B cell (primary cell): ENCODE measurements around the gene MRPL41. TPM values are rescaled to one million over a fixed set of nuclear protein-coding genes. Genes with fewer than 3 reads are reported as not detected.

Experiments used
- ATAC-seq: fragments of 200-7000 bp; cut with Tn5 transposase; one replicate; pipeline ENCODE4 v1.10.0; 2021; ENCODE audit warnings: low read depth, mild to moderate bottlenecking, moderate number of reproducible peaks, moderate library complexity
- CTCF ChIA-PET: fragments of 350-600 bp; sonication (Branson Sonifier 250); formaldehyde crosslinking; loops from one replicate; lab custom pipeline; 2021; ENCODE audit warnings: antibody characterized with exemption, inconsistent platforms; lab: Charles Lee
- POLR2A ChIA-PET: fragments of 350-600 bp; sonication (Branson Sonifier 250); formaldehyde crosslinking; loops from one replicate; lab custom pipeline; 2021; ENCODE audit warnings: antibody characterized with exemption; lab: Charles Lee
- DNase-seq: peaks from one replicate; pipeline ENCODE4 v3.0.0; 2013
- H2AFZ ChIP-seq: 2 replicates; pipeline ENCODE4 v1.6.1; 2012; ENCODE audit warnings: mild to moderate bottlenecking, low read depth, low read length; ENCODE audit not compliant: insufficient read depth, poor library complexity, severe bottlenecking
- H3K27ac ChIP-seq, 2 donors: 1 replicate in 1 of 2; 2 replicates in 1 of 2; pipeline ENCODE4 v1.5.1; 2012 to 2013; ENCODE audit warnings: low read length in 2 of 2, mild to moderate bottlenecking in 2 of 2, moderate library complexity in 1 of 2
- H3K27me3 ChIP-seq, 4 experiments: fragments of 200-600 bp in 1 of 4; sonication (generic) in 1 of 4; replicated peaks in 1 of 4; 1 replicate in 2 of 4; 2 replicates in 2 of 4; pipeline versions ENCODE4 v1.6.1 to v1.7.0; 2013 to 2016; ENCODE audit warnings: low read length in 3 of 4, mild to moderate bottlenecking in 2 of 4, mixed read lengths in 1 of 4, moderate library complexity in 1 of 4; ENCODE audit not compliant: insufficient read depth in 4 of 4, control insufficient read depth in 3 of 4; ENCODE audit errors: control extremely low read depth in 1 of 4
- H3K36me3 ChIP-seq, 2 experiments: replicated peaks in 1 of 2; 1 replicate in 1 of 2; 2 replicates in 1 of 2; pipeline versions ENCODE4 v1.6.1 to v1.7.1; 2013; ENCODE audit warnings: low read length in 1 of 2; ENCODE audit not compliant: insufficient read depth in 2 of 2, control insufficient read depth in 1 of 2; ENCODE audit errors: control extremely low read depth in 1 of 2, extremely low read depth in 1 of 2
- H3K4me1 ChIP-seq, 2 donors: fragments of 200-600 bp in 1 of 2; sonication (generic) in 1 of 2; 1 replicate in 1 of 2; 2 replicates in 1 of 2; pipeline versions ENCODE4 v1.5.1 to v1.6.1; 2013 to 2017; ENCODE audit warnings: low read length in 2 of 2; ENCODE audit not compliant: control insufficient read depth in 2 of 2, insufficient read depth in 2 of 2
- H3K4me2 ChIP-seq: replicated peaks from 2 replicates; pipeline ENCODE3; 2012; ENCODE audit warnings: mild to moderate bottlenecking, low read depth, low read length; ENCODE audit not compliant: poor library complexity, severe bottlenecking
- H3K4me3 ChIP-seq, 5 experiments: fragments of 200-600 bp in 1 of 5; sonication (generic) in 1 of 5; 1 replicate in 3 of 5; 2 replicates in 2 of 5; pipeline versions ENCODE4 v1.5.1 to v1.7.0; 2011 to 2016; ENCODE audit warnings: low read length in 4 of 5, mild to moderate bottlenecking in 4 of 5, low read depth in 2 of 5, control low read depth in 1 of 5, moderate library complexity in 1 of 5; ENCODE audit not compliant: insufficient read depth in 1 of 5; ENCODE audit errors: control extremely low read depth in 1 of 5, extremely low read depth in 1 of 5
- H3K79me2 ChIP-seq: fragments of 200-600 bp; sonication (generic); one replicate; pipeline ENCODE4 v1.6.0; 2016; ENCODE audit warnings: low read length; ENCODE audit not compliant: control insufficient read depth, insufficient read depth
- H3K9ac ChIP-seq: fragments of 200-600 bp; sonication (generic); 2 replicates; pipeline ENCODE4 v1.6.1; 2017; ENCODE audit warnings: mild to moderate bottlenecking, low read length, moderate library complexity
- H3K9me3 ChIP-seq, 3 donors: one replicate each; pipeline versions ENCODE4 v1.6.1 to v1.7.1; 2013; ENCODE audit warnings: low read length in 2 of 3; ENCODE audit not compliant: control insufficient read depth in 2 of 3, insufficient read depth in 1 of 3; ENCODE audit errors: control extremely low read depth in 1 of 3
- H4K20me1 ChIP-seq: 2 replicates; pipeline ENCODE4 v1.6.0; 2012; ENCODE audit warnings: mild to moderate bottlenecking, low read length; ENCODE audit not compliant: insufficient read depth, control insufficient read depth, poor library complexity, severe bottlenecking
- H3K27ac Mint-ChIP-seq: one replicate; pipeline ENCODE4 v1.8.0; 2021; ENCODE audit warnings: mixed read lengths
- H3K27me3 Mint-ChIP-seq: one replicate; pipeline ENCODE4 v1.8.0; 2021; ENCODE audit warnings: mixed read lengths
- H3K4me1 Mint-ChIP-seq: one replicate; pipeline ENCODE4 v1.8.0; 2021; ENCODE audit warnings: mixed read lengths
- H3K4me3 Mint-ChIP-seq: one replicate; pipeline ENCODE4 v1.8.0; 2021; ENCODE audit warnings: mixed read lengths
- H3K9me3 Mint-ChIP-seq: one replicate; pipeline ENCODE4 v1.8.0; 2022; ENCODE audit warnings: mixed read lengths; ENCODE audit not compliant: insufficient read depth
- EZH2 ChIP-seq: IDR thresholded peaks from 2 replicates; pipeline ENCODE4 v1.6.1; 2012; ENCODE audit warnings: borderline replicate concordance, low read depth, mild to moderate bottlenecking, moderate library complexity, low read length; ENCODE audit not compliant: insufficient read depth, poor library complexity, severe bottlenecking
- WGBS: methylation state at CpG from one replicate; pipeline ENCODE4 v1.1.5; 2013; ENCODE audit warnings: missing lambda C conversion rate; ENCODE audit not compliant: insufficient coverage; 5-methylcytosine and 5-hydroxymethylcytosine counted together
- intact Hi-C: fragments of 100-400 bp; cut with micrococcal nuclease; formaldehyde crosslinking; loops from one replicate; pipeline ENCODE4 v1.10.0; 2022
- polyA plus RNA-seq: library from polyadenylated mRNA; depleted of rRNA; stranded (reverse); fragments of >200 nt; gene quantifications from 2 replicates; pipeline ENCODE4 v1.2.3, GENCODE V29; 2012
- total RNA-seq, 2 donors: library from RNA; stranded (reverse); fragments of 120-200 nt in 1 of 2; gene quantifications; 1 replicate in 1 of 2; 2 replicates in 1 of 2; pipeline versions ENCODE4 v1.2.3 to v1.2.4, GENCODE V29; 2013 to 2022
- TF ChIP-seq, protein P1 (sequence below): fragments of 200-600 bp; IDR thresholded peaks from one replicate; pipeline ENCODE4 v1.8.0; 2022; ENCODE audit warnings: antibody characterized with exemption, mild to moderate bottlenecking

Gene MRPL41
- total and polyA plus RNA-seq, 2 donors (not counting 1 experiment from before 2014, with no cell fraction given) = 59.2 to 70.9 TPM

DNA sequence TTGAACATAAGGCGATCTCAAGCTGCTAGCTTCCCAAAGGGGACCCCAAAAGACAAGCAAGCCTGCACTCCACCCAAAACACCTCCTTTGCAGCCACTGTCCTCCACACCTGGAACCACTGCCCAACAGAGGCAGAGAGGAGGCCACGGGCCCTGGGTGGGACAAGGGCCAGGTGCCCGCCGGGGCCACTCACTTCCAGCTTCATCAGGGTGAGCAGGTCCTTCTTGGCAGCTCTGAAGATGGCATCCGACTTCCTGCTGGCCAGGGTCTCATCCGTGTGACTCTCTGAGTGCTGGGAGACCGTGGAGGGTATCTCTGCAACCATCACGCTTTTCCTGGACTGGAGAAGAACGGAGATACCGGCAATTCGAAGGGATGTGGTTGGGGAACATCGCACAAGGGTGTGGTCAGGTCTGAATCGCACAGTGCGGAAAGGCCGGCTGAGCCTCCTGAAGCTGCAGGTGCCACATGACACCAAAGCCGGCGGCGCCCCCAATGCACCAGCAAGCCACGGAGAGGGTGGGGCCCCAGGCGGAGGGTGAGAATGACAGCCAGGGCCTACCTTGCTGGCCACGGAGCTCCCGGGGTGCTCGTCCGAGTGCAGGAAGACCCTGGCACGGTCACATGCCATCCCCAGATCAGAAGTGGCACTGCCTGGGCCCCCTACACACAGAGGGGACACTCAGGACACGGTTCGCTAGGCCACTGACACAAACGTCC lies 46.1 kb upstream of the MRPL41 start:
- H3K9me3 Mint-ChIP-seq = no peaks in the 10 kb centered on the region
- Histone ChIP-seq H3K79me2 (no peaks in the 10 kb centered on the region), H3K27me3 (no peaks in the 10 kb centered on the region), H3K4me1 (no peaks in the 10 kb centered on the region), H3K9ac (no peak overlapping the region), H3K4me2 (no peak overlapping the region), H3K27ac (no peak overlapping the region), H3K9me3 (peaks cover 0 to 42% (median 0%) of the 10 kb centered on the region in 3 donors), H4K20me1 (no peaks in the 10 kb centered on the region), H3K36me3 (no peaks in the 10 kb centered on the region), H2AFZ (no peak overlapping the region), H3K4me3 (no peak overlapping the region)
- WGBS = 92% methylated on average over 26 of the region's 28 CpGs
- TF ChIP-seq, protein P1, sequence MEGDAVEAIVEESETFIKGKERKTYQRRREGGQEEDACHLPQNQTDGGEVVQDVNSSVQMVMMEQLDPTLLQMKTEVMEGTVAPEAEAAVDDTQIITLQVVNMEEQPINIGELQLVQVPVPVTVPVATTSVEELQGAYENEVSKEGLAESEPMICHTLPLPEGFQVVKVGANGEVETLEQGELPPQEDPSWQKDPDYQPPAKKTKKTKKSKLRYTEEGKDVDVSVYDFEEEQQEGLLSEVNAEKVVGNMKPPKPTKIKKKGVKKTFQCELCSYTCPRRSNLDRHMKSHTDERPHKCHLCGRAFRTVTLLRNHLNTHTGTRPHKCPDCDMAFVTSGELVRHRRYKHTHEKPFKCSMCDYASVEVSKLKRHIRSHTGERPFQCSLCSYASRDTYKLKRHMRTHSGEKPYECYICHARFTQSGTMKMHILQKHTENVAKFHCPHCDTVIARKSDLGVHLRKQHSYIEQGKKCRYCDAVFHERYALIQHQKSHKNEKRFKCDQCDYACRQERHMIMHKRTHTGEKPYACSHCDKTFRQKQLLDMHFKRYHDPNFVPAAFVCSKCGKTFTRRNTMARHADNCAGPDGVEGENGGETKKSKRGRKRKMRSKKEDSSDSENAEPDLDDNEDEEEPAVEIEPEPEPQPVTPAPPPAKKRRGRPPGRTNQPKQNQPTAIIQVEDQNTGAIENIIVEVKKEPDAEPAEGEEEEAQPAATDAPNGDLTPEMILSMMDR = no peak
- TF ChIP-seq EZH2 = no peak
- DNase-seq (no peak), ATAC-seq (no peak)
- H3K27ac Mint-ChIP-seq = no peak overlapping the region
- H3K4me3 Mint-ChIP-seq = no peak overlapping the region
- POLR2A ChIA-PET = interaction anchor here (0.6 kb wide), 1 partner anchor 76 kb away, joined by 4 read pairs; no protein-coding TSS in a partner anchor
- no peaks in the 10 kb centered on the region for H3K4me1 Mint-ChIP-seq
- intact Hi-C loops = no loop called here
- no peaks in the 10 kb centered on the region for H3K27me3 Mint-ChIP-seq
- CTCF ChIA-PET = no interaction called here

GRCh38 chr9:137506274-137506673 lies 45.4 kb upstream of the MRPL41 start:
- TF ChIP-seq, protein P1 = no peak
- no peak for TF ChIP-seq EZH2

More at GRCh38 chr9:137506274-137506673, 45.4 kb upstream of the MRPL41 start:
- POLR2A ChIA-PET = no interaction called here
- DNase-seq (no peak), ATAC-seq (no peak)
- Mint-ChIP-seq H3K9me3 (no peaks in the 10 kb centered on the region), H3K4me3 (no peak overlapping the region), H3K27ac (no peak overlapping the region), H3K27me3 (no peaks in the 10 kb centered on the region), H3K4me1 (no peaks in the 10 kb centered on the region)
- Histone ChIP-seq H4K20me1 (no peaks in the 10 kb centered on the region), H2AFZ (no peak overlapping the region), H3K27ac (no peak overlapping the region), H3K9me3 (peaks cover 0 to 40% (median 0%) of the 10 kb centered on the region in 3 donors), H3K4me1 (no peaks in the 10 kb centered on the region), H3K9ac (no peak overlapping the region), H3K36me3 (no peaks in the 10 kb centered on the region), H3K79me2 (no peaks in the 10 kb centered on the region), H3K27me3 (no peaks in the 10 kb centered on the region), H3K4me3 (no peak overlapping the region), H3K4me2 (no peak overlapping the region)
- WGBS = 90% methylated on average over 11 of the region's 15 CpGs
- intact Hi-C loops = no loop called here
- CTCF ChIA-PET = no interaction called here
